ENCODE results near the gene CCDC159.
"Not testable (repeated sequence)": the region's sequence is repeated elsewhere in the genome, so short reads cannot be mapped to it uniquely, and the experiment has no call there.

Gene CCDC159

GRCh38 chr19:11330127-11330526 is 16.2 kb upstream of the CCDC159 start:
- no peak for DNase-seq (ENCODE audit: low read depth)
- no peak for TF ChIP-seq CTCF (IDR thresholded peaks at IDR 0.05; ENCODE audit: control insufficient read depth, insufficient read depth, low read depth, low read length, missing control alignments)
- H3K4me3 ChIP-seq (ENCODE audit: control insufficient read depth, low read depth, low read length) = no peak overlapping the region

DNA sequence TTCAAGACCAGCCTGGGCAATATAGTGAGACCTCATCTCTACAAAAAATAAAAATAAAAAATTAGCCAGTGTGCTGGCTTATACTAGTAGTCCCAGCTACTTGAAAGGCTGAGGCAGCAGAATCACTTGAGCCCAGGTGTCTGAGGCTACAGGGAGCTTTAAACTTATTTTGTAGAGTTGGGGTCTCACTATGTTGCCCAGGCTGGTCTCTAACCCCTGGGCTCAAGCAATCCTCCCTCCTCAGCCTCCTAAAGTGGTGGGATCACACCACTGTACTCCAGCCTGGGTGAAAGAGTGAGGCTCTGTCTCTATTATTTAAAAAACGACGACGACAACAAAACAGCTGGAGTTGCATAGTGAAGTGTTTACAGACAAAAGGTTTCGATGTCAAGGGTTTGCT is 14.8 kb upstream of the CCDC159 start:
- H3K4me3 ChIP-seq (ENCODE audit: control insufficient read depth, low read depth, low read length) = no peak overlapping the region
- DNase-seq (ENCODE audit: low read depth) = no peak
- no peak for TF ChIP-seq CTCF (IDR thresholded peaks at IDR 0.05; ENCODE audit: control insufficient read depth, insufficient read depth, low read depth, low read length, missing control alignments)

DNA sequence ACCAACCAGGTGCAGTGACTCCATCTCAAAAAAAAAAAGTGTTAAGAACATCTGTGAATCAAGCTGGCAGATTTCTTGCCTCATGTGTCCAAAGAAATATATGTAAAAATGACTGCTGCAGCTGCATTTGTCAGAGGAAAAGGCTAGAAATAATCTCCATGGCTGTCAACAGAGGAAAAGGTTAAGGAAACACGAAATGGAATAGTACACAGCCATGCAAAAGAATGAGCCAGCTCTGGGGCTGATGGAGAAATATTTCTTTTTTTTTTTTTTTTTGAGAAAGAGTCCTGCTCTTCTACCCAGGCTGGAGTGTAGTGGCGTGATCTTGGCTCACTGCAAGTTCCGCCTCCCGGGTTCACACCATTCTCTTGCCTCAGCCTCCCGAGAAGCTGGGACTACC is 13.5 kb upstream of the CCDC159 start:
- DNase-seq (ENCODE audit: low read depth) = no peak
- no peak for TF ChIP-seq CTCF (IDR thresholded peaks at IDR 0.05; ENCODE audit: control insufficient read depth, insufficient read depth, low read depth, low read length, missing control alignments)

GRCh38 chr19:11333838-11334237 is 12.5 kb upstream of the CCDC159 start:
- DNase-seq (ENCODE audit: low read depth); H3K4me3 ChIP-seq (ENCODE audit: control insufficient read depth, low read depth, low read length): not testable (repeated sequence)

More for the DNA sequence above, 13.5 kb upstream of the CCDC159 start:
- no peak overlapping the region for H3K4me3 ChIP-seq (ENCODE audit: control insufficient read depth, low read depth, low read length)

DNA sequence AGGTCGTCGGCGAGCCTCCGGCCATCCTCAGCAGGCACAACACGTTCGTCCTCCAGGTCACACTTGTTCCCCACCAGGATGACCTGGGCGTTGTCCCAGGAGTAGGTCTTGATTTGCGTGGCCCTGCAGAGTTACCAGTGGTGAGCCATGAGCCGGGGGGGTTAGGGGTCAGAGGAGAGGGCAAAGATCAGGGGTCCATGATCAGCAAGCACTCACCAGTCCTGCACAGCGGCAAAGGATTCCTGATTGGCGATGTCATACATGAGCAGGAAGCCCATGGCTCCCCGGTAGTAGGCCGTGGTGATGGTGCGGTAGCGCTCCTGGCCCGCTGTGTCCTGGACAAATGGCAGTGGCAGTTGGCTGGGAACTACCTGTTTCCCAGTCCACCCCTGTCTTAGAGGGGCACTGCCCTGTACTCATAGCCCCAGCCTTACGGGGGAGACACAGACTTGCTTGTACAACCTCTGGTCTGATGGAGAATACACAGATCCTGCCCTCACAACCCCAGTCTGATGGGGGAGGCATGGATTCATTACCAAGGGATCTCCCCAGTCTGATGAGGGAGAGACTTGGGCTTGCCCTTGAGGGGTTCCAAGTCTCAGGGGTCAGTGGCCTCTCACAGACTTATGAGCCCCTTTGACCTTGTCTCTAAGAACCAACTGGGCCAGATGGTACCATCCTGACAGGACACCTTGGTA is 10.7 kb upstream of the CCDC159 start:
- DNase-seq (ENCODE audit: low read depth) = no peak
- no peak overlapping the region for H3K4me3 ChIP-seq (ENCODE audit: control insufficient read depth, low read depth, low read length)
- no peak for TF ChIP-seq CTCF (IDR thresholded peaks at IDR 0.05; ENCODE audit: control insufficient read depth, insufficient read depth, low read depth, low read length, missing control alignments)

DNA sequence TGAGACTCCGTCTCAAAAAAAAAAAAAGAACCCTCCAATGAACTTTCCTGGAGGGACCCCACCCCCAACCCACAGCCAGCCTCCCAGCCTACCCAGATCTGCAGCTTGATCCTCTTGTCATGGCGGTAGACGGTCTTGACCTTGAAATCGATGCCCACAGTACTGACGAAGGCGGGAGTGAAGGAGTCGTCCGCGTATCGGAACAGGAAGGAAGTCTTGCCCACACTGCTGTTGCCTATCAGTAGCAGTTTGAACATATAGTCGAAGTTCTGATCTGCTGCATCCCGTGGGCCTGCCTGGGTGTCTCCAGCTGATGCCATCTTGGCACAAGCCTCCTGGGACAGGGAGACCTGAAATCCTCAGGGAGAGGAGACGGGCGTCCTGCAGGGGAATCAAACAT is 9.2 kb upstream of the CCDC159 start:
- no peak for TF ChIP-seq CTCF (IDR thresholded peaks at IDR 0.05; ENCODE audit: control insufficient read depth, insufficient read depth, low read depth, low read length, missing control alignments)
- no peak overlapping the region for H3K4me3 ChIP-seq (ENCODE audit: control insufficient read depth, low read depth, low read length)
- DNase-seq (ENCODE audit: low read depth) = no peak

DNA sequence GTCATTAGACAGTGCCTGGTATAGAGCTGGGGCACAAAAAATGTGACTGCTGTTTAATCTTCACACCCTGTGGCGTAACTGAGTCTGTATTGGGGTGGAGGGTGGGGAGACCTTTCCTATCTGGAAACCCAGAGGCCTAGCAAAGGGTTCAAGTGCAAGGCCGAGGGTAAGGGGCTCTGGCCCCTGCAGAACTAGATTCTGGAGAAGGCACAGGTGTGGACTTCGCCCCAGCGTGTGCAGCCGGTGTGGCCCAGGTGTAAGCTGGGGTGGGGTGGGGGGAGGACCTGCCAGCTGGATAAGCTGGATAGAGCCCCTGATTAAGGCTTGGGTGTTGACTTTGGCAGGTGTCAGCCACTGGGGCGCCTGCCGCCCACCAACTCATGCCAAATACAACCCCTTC is 8.2 kb upstream of the CCDC159 start:
- TF ChIP-seq CTCF (IDR thresholded peaks at IDR 0.05; ENCODE audit: control insufficient read depth, insufficient read depth, low read depth, low read length, missing control alignments) = no peak
- H3K4me3 ChIP-seq (ENCODE audit: control insufficient read depth, low read depth, low read length) = no peak overlapping the region
- DNase-seq (ENCODE audit: low read depth) = no peak
